SK-N-SH (cell line): ENCODE data around the gene PLVAP. TPM values are rescaled to one million over a fixed set of nuclear protein-coding genes. Genes with fewer than 3 reads are reported as not detected.
A peak's percentile ranks its signal among the peaks of the same experiment; 100 is the strongest.

Experiments
- CTCF ChIA-PET: fragments of 300-600, 350-600 bp; formaldehyde crosslinking; extraction: SDS; loops from one replicate; lab custom pipeline; 2021; lab: Yijun Ruan, JAX
- POLR2A ChIA-PET: fragments of 350-600 bp; sonication (Branson Sonifier 250); formaldehyde crosslinking; extraction: SDS; loops from one replicate; lab custom pipeline; 2020; ENCODE audit warnings: antibody characterized with exemption, inconsistent platforms; lab: Yijun Ruan, JAX
- DNase-seq: peaks from one replicate; pipeline ENCODE4 v3.0.0; 2012
- H2AFZ ChIP-seq: fragments of 200-600 bp; sonication (generic); 2 replicates; pipeline ENCODE4 v1.8.1; 2016; ENCODE audit warnings: antibody characterized with exemption, mild to moderate bottlenecking, low read depth
- H3F3A ChIP-seq: fragments of 200-600 bp; sonication (generic); replicated peaks from 2 replicates; pipeline ENCODE3; 2016; ENCODE audit warnings: antibody characterized with exemption, mild to moderate bottlenecking; ENCODE audit not compliant: insufficient read depth
- H3K27ac ChIP-seq, 2 experiments: fragments of 200-500 bp in 1 of 2; fragments of 200-600 bp in 1 of 2; sonication (Bioruptor generic) in 1 of 2; sonication (generic), shearing (Covaris generic) in 1 of 2; 2 replicates each; pipeline versions ENCODE4 v1.5.1 to v1.6.1; 2014 to 2016; ENCODE audit warnings: low read depth in 2 of 2, inconsistent platforms in 1 of 2, low read length in 1 of 2, mild to moderate bottlenecking in 1 of 2, mixed read lengths in 1 of 2
- H3K27me3 ChIP-seq: fragments of 200-600 bp; sonication (generic), shearing (Covaris generic); 2 replicates; pipeline ENCODE4 v1.6.1; 2016; ENCODE audit warnings: mixed run types; ENCODE audit not compliant: insufficient read depth
- H3K36me3 ChIP-seq, 2 experiments: fragments of 200-500 bp in 1 of 2; fragments of 200-600 bp in 1 of 2; sonication (Bioruptor generic) in 1 of 2; sonication (generic) in 1 of 2; replicated peaks in 1 of 2; 2 replicates each; pipeline versions ENCODE3 to v1.5.1; 2014 to 2016; ENCODE audit warnings: low read length in 1 of 2, mild to moderate bottlenecking in 1 of 2; ENCODE audit not compliant: insufficient read depth in 2 of 2, control insufficient read depth in 1 of 2
- H3K4me1 ChIP-seq, 2 experiments: fragments of 200-500 bp in 1 of 2; fragments of 200-600 bp in 1 of 2; sonication (Bioruptor generic) in 1 of 2; sonication (generic), shearing (Covaris generic) in 1 of 2; 2 replicates each; pipeline versions ENCODE4 v1.5.1 to v1.6.1; 2014 to 2016; ENCODE audit warnings: low read depth in 1 of 2, low read length in 1 of 2, mixed run types in 1 of 2; ENCODE audit not compliant: insufficient read depth in 2 of 2, control insufficient read depth in 1 of 2
- H3K4me2 ChIP-seq: fragments of 200-600 bp; sonication (generic), shearing (Covaris generic); 2 replicates; pipeline ENCODE4 v1.6.1; 2017; ENCODE audit warnings: mixed run types
- H3K4me3 ChIP-seq, 2 experiments: fragments of 200-500 bp in 1 of 2; fragments of 200-600 bp in 1 of 2; sonication (Bioruptor generic) in 1 of 2; sonication (generic), shearing (Covaris generic) in 1 of 2; 2 replicates each; pipeline versions ENCODE4 v1.5.1 to v1.8.1; 2014 to 2016; ENCODE audit warnings: low read depth in 2 of 2, inconsistent platforms in 1 of 2, low read length in 1 of 2, mild to moderate bottlenecking in 1 of 2, mixed read lengths in 1 of 2, moderate library complexity in 1 of 2
- H3K79me2 ChIP-seq: fragments of 200-600 bp; sonication (generic); 2 replicates; pipeline ENCODE4 v1.8.1; 2017; ENCODE audit warnings: mild to moderate bottlenecking; ENCODE audit not compliant: insufficient read depth
- H3K9ac ChIP-seq: fragments of 200-600 bp; sonication (generic); 2 replicates; pipeline ENCODE4 v1.6.1; 2017; ENCODE audit warnings: mixed run types
- H3K9me2 ChIP-seq: fragments of 200-600 bp; sonication (generic); 2 replicates; pipeline ENCODE4 v1.6.1; 2017; ENCODE audit warnings: mixed run types
- H3K9me3 ChIP-seq: fragments of 200-600 bp; sonication (generic); 2 replicates; pipeline ENCODE4 v1.6.1; 2017; ENCODE audit warnings: mixed run types, mild to moderate bottlenecking, moderate library complexity
- H4K20me1 ChIP-seq: fragments of 200-600 bp; sonication (generic); 2 replicates; pipeline ENCODE4 v1.6.1; 2017; ENCODE audit warnings: mild to moderate bottlenecking, mixed run types; ENCODE audit not compliant: insufficient read depth
- CHD2 ChIP-seq: fragments of 150-350 bp; IDR thresholded peaks from 2 replicates; pipeline ENCODE4 v1.6.1; 2018; ENCODE audit warnings: low read length; ENCODE audit not compliant: partially characterized antibody
- ELF1 ChIP-seq: IDR thresholded peaks from 2 replicates; pipeline ENCODE4 v1.4.0; 2012
- EZH2phosphoT487 ChIP-seq: fragments of 200-600 bp; sonication (generic); IDR thresholded peaks from 2 replicates; pipeline ENCODE4 v1.6.1; 2017; ENCODE audit warnings: low read depth, mixed run types, mild to moderate bottlenecking, antibody characterized with exemption, moderate library complexity, borderline replicate concordance
- FOXJ3 ChIP-seq: sonication (generic); formaldehyde crosslinking; IDR thresholded peaks from 2 replicates; pipeline ENCODE4 v1.5.1; 2020; ENCODE audit warnings: mild to moderate bottlenecking, missing genetic modification reagents
- GATA2 ChIP-seq: sonication (generic); formaldehyde crosslinking; IDR thresholded peaks from 2 replicates; pipeline ENCODE4 v1.5.0; 2020; ENCODE audit warnings: mild to moderate bottlenecking, missing genetic modification reagents
- MEF2A ChIP-seq: IDR thresholded peaks from 2 replicates; pipeline ENCODE4 v1.4.0; 2012; ENCODE audit warnings: low read depth, borderline replicate concordance
- NFIC ChIP-seq: IDR thresholded peaks from 2 replicates; pipeline ENCODE4 v1.4.0; 2012; ENCODE audit warnings: borderline replicate concordance
- RAD21 ChIP-seq: IDR thresholded peaks from 2 replicates; pipeline ENCODE4 v1.6.1; 2012; ENCODE audit warnings: mild to moderate bottlenecking, low read length
- RCOR1 ChIP-seq: fragments of 150-350 bp; IDR thresholded peaks from 2 replicates; pipeline ENCODE4 v1.6.1; 2017; ENCODE audit warnings: antibody characterized with exemption, low read length
- RFX5 ChIP-seq: IDR thresholded peaks from 2 replicates; pipeline ENCODE4 v1.6.1; 2012; ENCODE audit warnings: mild to moderate bottlenecking, improper control_type of control experiment, low read length
- RXRA ChIP-seq: IDR thresholded peaks from 2 replicates; pipeline ENCODE4 v1.4.0; 2012; ENCODE audit warnings: low read depth, mild to moderate bottlenecking, borderline replicate concordance
- SMC3 ChIP-seq: IDR thresholded peaks from 2 replicates; pipeline ENCODE4 v1.6.1; 2012; ENCODE audit warnings: low read depth, low read length, improper control_type of control experiment
- TEAD4 ChIP-seq: IDR thresholded peaks from 2 replicates; pipeline ENCODE4 v1.4.0; 2012; ENCODE audit warnings: mild to moderate bottlenecking, borderline replicate concordance; ENCODE audit not compliant: insufficient read depth
- YY1 ChIP-seq: IDR thresholded peaks from 2 replicates; pipeline ENCODE4 v1.4.0; 2012; ENCODE audit warnings: low read depth, mild to moderate bottlenecking
- WGBS: methylation state at CpG from one replicate; pipeline ENCODE4 v1.1.6; 2017; ENCODE audit warnings: low lambda C conversion rate; 5-methylcytosine and 5-hydroxymethylcytosine counted together
- polyA plus RNA-seq, 3 experiments: library from polyadenylated mRNA; depleted of rRNA; stranded (reverse); fragments of >200 nt; gene quantifications; 2 replicates each; pipeline ENCODE4 v1.2.3, GENCODE V29; 2012
- TF ChIP-seq, protein P1 (sequence below): IDR thresholded peaks from 2 replicates; pipeline ENCODE4 v1.6.1; 2012; ENCODE audit warnings: mild to moderate bottlenecking, low read depth, low read length, moderate library complexity
- TF ChIP-seq, protein P2 (sequence below): fragments of 200-600 bp; sonication (generic); IDR thresholded peaks from 2 replicates; pipeline ENCODE4 v1.6.1; 2017; ENCODE audit warnings: antibody characterized with exemption, mild to moderate bottlenecking, moderate library complexity
- TF ChIP-seq, protein P3 (sequence below): IDR thresholded peaks from 2 replicates; pipeline ENCODE4 v1.4.0; 2012; ENCODE audit warnings: low read depth
- TF ChIP-seq, protein P4 (sequence below): fragments of 150-350 bp; IDR thresholded peaks from 2 replicates; pipeline ENCODE4 v1.6.1; 2016; ENCODE audit warnings: mild to moderate bottlenecking, low read depth, low read length
- TF ChIP-seq, protein P5 (sequence below): fragments of 150-350 bp; IDR thresholded peaks from 2 replicates; pipeline ENCODE4 v1.6.1; 2017; ENCODE audit warnings: antibody characterized with exemption, low read length, low read depth, borderline replicate concordance
- TF ChIP-seq, protein P6 (sequence below): IDR thresholded peaks from 2 replicates; pipeline ENCODE4 v1.4.0; 2012; ENCODE audit warnings: low read depth, borderline replicate concordance
- TF ChIP-seq, protein P7 (sequence below): IDR thresholded peaks from 2 replicates; pipeline ENCODE4; 2012

Gene PLVAP
- polyA plus RNA-seq, 1 of the 3 experiments (the other 2 are of a cell fraction): not detected

DNA sequence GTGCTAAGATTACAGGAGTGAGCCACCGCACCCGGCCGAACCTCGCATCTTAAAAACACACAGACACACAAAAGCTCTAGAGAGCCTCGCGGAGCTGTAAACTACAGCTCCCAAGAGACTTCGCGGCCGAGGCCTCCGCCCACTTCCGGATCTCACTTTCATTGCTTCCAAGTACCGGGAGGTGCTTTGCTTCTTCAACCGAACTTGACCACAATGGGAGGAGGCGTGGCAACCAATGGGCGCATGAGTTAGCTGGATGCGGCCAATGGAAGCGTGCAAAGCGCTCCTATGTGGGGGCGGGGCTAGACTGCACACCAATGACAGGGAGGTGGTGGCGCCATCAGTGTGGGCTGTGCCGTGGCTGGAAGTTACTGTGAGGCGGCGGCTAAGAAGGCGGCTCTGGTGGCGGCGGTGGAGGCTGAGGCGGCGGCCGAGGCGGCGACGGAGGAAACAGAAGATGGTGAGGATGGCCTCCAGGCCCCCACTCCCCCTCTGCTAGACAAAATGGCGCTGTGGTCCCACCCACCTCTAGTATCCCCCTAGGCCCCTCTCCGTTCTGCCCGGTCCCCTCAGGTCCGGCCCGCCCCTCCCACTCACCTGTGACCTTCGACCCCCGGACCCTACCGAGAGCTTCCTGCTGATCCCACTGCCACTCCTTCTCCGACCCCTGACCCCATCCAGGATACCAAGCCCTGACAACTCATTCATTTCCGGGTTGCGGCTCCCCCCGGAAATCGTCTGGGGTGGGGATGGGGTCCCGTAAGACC, 67.8 kb downstream of the PLVAP start, which contains the start of gene DDA1:
Gene DDA1 (plus strand): TSS at position 366 of the 767 bp plus-strand sequence. CDS start 92 bp downstream, at position 458.
- H3K4me3 ChIP-seq: peak within 1 kb of the TSS; percentile 93 to 97
- peaks cover 69% of the 10 kb centered on the region for H3K79me2 ChIP-seq
- peaks cover 4 to 13% of the 10 kb centered on the region in 2 experiments for H3K36me3 ChIP-seq
- H4K20me1 ChIP-seq: peaks cover 17% of the 10 kb centered on the region
- no peaks in the 10 kb centered on the region for H3K27me3 ChIP-seq
- WGBS: 2% methylated on average over 27 of the region's 46 CpGs
- H3K9ac ChIP-seq: peak within 1 kb of the TSS; percentile 97
- H3K9me2 ChIP-seq: no peaks in the 10 kb centered on the region
- H3K4me2 ChIP-seq: peak within 1 kb of the TSS; percentile 97
- CTCF ChIA-PET: interaction anchor here (1.1 to 1.6 kb wide), 6 partner anchors 14 to 82 kb away, joined by 3 to 6 read pairs (median 4); no protein-coding TSS in a partner anchor
- H3K9me3 ChIP-seq: no peaks in the 10 kb centered on the region
- H2AFZ ChIP-seq: peak within 1 kb of the TSS; percentile 68
- peak; percentile 97 for DNase-seq
- POLR2A ChIA-PET: interaction anchor here (0.8 to 1.6 kb wide), 6 partner anchors 12 to 202 kb away, joined by 3 to 8 read pairs (median 4); partner anchors contain the start of genes MVB12A and PGLS
- H3F3A ChIP-seq: peaks cover 13% of the 10 kb centered on the region
- H3K27ac ChIP-seq: peak within 1 kb of the TSS; percentile 49 to 84
- H3K4me1 ChIP-seq: peaks cover 12 to 20% of the 10 kb centered on the region in 2 experiments
- peak; percentile 84 for TF ChIP-seq ELF1
- no peak for TF ChIP-seq SMC3
- no peak for TF ChIP-seq MEF2A
- no peak for TF ChIP-seq EZH2phosphoT487
- no peak for TF ChIP-seq FOXJ3
- TF ChIP-seq, protein P1, sequence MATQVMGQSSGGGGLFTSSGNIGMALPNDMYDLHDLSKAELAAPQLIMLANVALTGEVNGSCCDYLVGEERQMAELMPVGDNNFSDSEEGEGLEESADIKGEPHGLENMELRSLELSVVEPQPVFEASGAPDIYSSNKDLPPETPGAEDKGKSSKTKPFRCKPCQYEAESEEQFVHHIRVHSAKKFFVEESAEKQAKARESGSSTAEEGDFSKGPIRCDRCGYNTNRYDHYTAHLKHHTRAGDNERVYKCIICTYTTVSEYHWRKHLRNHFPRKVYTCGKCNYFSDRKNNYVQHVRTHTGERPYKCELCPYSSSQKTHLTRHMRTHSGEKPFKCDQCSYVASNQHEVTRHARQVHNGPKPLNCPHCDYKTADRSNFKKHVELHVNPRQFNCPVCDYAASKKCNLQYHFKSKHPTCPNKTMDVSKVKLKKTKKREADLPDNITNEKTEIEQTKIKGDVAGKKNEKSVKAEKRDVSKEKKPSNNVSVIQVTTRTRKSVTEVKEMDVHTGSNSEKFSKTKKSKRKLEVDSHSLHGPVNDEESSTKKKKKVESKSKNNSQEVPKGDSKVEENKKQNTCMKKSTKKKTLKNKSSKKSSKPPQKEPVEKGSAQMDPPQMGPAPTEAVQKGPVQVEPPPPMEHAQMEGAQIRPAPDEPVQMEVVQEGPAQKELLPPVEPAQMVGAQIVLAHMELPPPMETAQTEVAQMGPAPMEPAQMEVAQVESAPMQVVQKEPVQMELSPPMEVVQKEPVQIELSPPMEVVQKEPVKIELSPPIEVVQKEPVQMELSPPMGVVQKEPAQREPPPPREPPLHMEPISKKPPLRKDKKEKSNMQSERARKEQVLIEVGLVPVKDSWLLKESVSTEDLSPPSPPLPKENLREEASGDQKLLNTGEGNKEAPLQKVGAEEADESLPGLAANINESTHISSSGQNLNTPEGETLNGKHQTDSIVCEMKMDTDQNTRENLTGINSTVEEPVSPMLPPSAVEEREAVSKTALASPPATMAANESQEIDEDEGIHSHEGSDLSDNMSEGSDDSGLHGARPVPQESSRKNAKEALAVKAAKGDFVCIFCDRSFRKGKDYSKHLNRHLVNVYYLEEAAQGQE: no peak
- TF ChIP-seq, protein P2, sequence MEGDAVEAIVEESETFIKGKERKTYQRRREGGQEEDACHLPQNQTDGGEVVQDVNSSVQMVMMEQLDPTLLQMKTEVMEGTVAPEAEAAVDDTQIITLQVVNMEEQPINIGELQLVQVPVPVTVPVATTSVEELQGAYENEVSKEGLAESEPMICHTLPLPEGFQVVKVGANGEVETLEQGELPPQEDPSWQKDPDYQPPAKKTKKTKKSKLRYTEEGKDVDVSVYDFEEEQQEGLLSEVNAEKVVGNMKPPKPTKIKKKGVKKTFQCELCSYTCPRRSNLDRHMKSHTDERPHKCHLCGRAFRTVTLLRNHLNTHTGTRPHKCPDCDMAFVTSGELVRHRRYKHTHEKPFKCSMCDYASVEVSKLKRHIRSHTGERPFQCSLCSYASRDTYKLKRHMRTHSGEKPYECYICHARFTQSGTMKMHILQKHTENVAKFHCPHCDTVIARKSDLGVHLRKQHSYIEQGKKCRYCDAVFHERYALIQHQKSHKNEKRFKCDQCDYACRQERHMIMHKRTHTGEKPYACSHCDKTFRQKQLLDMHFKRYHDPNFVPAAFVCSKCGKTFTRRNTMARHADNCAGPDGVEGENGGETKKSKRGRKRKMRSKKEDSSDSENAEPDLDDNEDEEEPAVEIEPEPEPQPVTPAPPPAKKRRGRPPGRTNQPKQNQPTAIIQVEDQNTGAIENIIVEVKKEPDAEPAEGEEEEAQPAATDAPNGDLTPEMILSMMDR: no peak
- TF ChIP-seq, protein P3, sequence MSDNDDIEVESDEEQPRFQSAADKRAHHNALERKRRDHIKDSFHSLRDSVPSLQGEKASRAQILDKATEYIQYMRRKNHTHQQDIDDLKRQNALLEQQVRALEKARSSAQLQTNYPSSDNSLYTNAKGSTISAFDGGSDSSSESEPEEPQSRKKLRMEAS: no peak
- no peak for TF ChIP-seq TEAD4
- no peak for TF ChIP-seq RXRA
- TF ChIP-seq RCOR1: no peak
- TF ChIP-seq, protein P4, sequence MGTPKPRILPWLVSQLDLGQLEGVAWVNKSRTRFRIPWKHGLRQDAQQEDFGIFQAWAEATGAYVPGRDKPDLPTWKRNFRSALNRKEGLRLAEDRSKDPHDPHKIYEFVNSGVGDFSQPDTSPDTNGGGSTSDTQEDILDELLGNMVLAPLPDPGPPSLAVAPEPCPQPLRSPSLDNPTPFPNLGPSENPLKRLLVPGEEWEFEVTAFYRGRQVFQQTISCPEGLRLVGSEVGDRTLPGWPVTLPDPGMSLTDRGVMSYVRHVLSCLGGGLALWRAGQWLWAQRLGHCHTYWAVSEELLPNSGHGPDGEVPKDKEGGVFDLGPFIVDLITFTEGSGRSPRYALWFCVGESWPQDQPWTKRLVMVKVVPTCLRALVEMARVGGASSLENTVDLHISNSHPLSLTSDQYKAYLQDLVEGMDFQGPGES: peak; percentile 89
- no peak; the same call in 1 of the 2 replicates for TF ChIP-seq RFX5
- peak; percentile 79 for TF ChIP-seq YY1
- TF ChIP-seq, protein P5, sequence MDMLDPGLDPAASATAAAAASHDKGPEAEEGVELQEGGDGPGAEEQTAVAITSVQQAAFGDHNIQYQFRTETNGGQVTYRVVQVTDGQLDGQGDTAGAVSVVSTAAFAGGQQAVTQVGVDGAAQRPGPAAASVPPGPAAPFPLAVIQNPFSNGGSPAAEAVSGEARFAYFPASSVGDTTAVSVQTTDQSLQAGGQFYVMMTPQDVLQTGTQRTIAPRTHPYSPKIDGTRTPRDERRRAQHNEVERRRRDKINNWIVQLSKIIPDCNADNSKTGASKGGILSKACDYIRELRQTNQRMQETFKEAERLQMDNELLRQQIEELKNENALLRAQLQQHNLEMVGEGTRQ: no peak
- peak; percentile 95 for TF ChIP-seq CHD2
- TF ChIP-seq NFIC: no peak
- no peak for TF ChIP-seq RAD21
- TF ChIP-seq, protein P6, sequence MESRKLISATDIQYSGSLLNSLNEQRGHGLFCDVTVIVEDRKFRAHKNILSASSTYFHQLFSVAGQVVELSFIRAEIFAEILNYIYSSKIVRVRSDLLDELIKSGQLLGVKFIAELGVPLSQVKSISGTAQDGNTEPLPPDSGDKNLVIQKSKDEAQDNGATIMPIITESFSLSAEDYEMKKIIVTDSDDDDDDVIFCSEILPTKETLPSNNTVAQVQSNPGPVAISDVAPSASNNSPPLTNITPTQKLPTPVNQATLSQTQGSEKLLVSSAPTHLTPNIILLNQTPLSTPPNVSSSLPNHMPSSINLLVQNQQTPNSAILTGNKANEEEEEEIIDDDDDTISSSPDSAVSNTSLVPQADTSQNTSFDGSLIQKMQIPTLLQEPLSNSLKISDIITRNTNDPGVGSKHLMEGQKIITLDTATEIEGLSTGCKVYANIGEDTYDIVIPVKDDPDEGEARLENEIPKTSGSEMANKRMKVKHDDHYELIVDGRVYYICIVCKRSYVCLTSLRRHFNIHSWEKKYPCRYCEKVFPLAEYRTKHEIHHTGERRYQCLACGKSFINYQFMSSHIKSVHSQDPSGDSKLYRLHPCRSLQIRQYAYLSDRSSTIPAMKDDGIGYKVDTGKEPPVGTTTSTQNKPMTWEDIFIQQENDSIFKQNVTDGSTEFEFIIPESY: no peak
- TF ChIP-seq, protein P7, sequence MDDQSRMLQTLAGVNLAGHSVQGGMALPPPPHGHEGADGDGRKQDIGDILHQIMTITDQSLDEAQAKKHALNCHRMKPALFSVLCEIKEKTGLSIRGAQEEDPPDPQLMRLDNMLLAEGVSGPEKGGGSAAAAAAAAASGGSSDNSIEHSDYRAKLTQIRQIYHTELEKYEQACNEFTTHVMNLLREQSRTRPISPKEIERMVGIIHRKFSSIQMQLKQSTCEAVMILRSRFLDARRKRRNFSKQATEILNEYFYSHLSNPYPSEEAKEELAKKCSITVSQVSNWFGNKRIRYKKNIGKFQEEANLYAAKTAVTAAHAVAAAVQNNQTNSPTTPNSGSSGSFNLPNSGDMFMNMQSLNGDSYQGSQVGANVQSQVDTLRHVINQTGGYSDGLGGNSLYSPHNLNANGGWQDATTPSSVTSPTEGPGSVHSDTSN: peak; percentile 83
- TF ChIP-seq GATA2 (CRISPR knock-in tag): no peak
